ENCODE measurements around the gene MACF1.

- TF ChIP-seq POLR2A (IDR thresholded peaks at IDR 0.05; ENCODE audit: extremely low read depth, insufficient read length): no peak
- TF ChIP-seq CTCF (IDR thresholded peaks at IDR 0.05; ENCODE audit: low read depth, low read length): peak; percentile 2
- TF ChIP-seq MYC (IDR thresholded peaks at IDR 0.05; ENCODE audit: low read depth, low read length): no peak
These were observed 264.7 kb downstream of the MACF1 start for GRCh38 chr1:39469150-39469549.

All from NB4 (cell line).